ENCODE measurements around the gene PRKCA. TPM values are rescaled to one million over a fixed set of nuclear protein-coding genes. Genes with fewer than 3 reads are reported as not detected.
A peak's percentile ranks its signal among the peaks of the same experiment; 100 is the strongest.

Gene PRKCA
- total and polyA plus RNA-seq, 2 experiments from 2014 or later = 6.4 to 35.4 TPM

DNA sequence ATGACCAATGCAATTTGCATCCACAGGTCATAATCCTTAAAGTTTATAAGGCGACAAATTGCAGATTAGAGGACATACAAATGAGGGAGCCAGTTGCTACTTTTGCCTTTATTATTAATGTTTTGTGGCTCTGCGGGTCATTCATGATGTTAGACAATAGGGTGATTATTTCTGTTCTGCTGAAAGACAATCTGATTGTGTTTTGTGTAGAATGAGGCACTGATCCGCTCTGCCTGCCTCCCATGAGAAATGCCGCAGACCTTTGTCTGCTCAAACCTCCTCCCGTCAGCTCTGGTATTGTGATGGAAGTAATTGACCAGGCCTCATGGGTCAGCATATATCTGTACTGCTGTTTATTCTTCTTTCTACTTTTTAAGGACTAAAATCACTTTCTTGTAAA lies 224.9 kb downstream of the PRKCA start:
- DNase-seq (ENCODE audit: low spot score) (no peak), ATAC-seq (no peak; the same call in 2 of the 3 replicates)
- H3K4me1 Mint-ChIP-seq = peaks cover 31% of the 10 kb centered on the region
- Histone ChIP-seq H3K27me3 (ENCODE audit: insufficient read depth) (no peaks in the 10 kb centered on the region), H3K27ac (ENCODE audit: low read depth) (no peak overlapping the region), H4K20me1 (replicated peaks; ENCODE audit: insufficient read depth) (no peaks in the 10 kb centered on the region), H3K4me3 (no peak overlapping the region), H3K9me2 (ENCODE audit: insufficient read depth) (0 out of 2 replicates have a peak, but pooled peaks cover 4% of the 10 kb centered on the region), H3K4me1 (ENCODE audit: insufficient read depth) (peaks cover 9% of the 10 kb centered on the region), H3K4me2 (no peak overlapping the region), H3K79me2 (replicated peaks; ENCODE audit: insufficient read depth) (no peaks in the 10 kb centered on the region), H2AFZ (no peak overlapping the region), H3K36me3 (ENCODE audit: insufficient read depth) (no peaks in the 10 kb centered on the region), H3F3A (replicated peaks; ENCODE audit: low read depth) (no peaks in the 10 kb centered on the region)
- H3K9me3 Mint-ChIP-seq = no peaks in the 10 kb centered on the region
- no peak overlapping the region for H3K4me3 Mint-ChIP-seq
- TF ChIP-seq, protein P1, sequence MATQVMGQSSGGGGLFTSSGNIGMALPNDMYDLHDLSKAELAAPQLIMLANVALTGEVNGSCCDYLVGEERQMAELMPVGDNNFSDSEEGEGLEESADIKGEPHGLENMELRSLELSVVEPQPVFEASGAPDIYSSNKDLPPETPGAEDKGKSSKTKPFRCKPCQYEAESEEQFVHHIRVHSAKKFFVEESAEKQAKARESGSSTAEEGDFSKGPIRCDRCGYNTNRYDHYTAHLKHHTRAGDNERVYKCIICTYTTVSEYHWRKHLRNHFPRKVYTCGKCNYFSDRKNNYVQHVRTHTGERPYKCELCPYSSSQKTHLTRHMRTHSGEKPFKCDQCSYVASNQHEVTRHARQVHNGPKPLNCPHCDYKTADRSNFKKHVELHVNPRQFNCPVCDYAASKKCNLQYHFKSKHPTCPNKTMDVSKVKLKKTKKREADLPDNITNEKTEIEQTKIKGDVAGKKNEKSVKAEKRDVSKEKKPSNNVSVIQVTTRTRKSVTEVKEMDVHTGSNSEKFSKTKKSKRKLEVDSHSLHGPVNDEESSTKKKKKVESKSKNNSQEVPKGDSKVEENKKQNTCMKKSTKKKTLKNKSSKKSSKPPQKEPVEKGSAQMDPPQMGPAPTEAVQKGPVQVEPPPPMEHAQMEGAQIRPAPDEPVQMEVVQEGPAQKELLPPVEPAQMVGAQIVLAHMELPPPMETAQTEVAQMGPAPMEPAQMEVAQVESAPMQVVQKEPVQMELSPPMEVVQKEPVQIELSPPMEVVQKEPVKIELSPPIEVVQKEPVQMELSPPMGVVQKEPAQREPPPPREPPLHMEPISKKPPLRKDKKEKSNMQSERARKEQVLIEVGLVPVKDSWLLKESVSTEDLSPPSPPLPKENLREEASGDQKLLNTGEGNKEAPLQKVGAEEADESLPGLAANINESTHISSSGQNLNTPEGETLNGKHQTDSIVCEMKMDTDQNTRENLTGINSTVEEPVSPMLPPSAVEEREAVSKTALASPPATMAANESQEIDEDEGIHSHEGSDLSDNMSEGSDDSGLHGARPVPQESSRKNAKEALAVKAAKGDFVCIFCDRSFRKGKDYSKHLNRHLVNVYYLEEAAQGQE (IDR thresholded peaks at IDR 0.05; ENCODE audit: unreplicated experiment) = no peak
- TF ChIP-seq POLR2AphosphoS5 (IDR thresholded peaks at IDR 0.05; ENCODE audit: low read depth) = no peak
- TF ChIP-seq ZNF114 (CRISPR knock-in tag; IDR thresholded peaks at IDR 0.05) = no peak
- TF ChIP-seq, protein P2, sequence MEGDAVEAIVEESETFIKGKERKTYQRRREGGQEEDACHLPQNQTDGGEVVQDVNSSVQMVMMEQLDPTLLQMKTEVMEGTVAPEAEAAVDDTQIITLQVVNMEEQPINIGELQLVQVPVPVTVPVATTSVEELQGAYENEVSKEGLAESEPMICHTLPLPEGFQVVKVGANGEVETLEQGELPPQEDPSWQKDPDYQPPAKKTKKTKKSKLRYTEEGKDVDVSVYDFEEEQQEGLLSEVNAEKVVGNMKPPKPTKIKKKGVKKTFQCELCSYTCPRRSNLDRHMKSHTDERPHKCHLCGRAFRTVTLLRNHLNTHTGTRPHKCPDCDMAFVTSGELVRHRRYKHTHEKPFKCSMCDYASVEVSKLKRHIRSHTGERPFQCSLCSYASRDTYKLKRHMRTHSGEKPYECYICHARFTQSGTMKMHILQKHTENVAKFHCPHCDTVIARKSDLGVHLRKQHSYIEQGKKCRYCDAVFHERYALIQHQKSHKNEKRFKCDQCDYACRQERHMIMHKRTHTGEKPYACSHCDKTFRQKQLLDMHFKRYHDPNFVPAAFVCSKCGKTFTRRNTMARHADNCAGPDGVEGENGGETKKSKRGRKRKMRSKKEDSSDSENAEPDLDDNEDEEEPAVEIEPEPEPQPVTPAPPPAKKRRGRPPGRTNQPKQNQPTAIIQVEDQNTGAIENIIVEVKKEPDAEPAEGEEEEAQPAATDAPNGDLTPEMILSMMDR (conservative IDR thresholded peaks at IDR 0.05; ENCODE audit: low read depth in 2 of 2) = no peak
- no peak for TF ChIP-seq ZNF331 (CRISPR knock-in tag; IDR thresholded peaks at IDR 0.05; ENCODE audit: low read depth)
- TF ChIP-seq, protein P3, sequence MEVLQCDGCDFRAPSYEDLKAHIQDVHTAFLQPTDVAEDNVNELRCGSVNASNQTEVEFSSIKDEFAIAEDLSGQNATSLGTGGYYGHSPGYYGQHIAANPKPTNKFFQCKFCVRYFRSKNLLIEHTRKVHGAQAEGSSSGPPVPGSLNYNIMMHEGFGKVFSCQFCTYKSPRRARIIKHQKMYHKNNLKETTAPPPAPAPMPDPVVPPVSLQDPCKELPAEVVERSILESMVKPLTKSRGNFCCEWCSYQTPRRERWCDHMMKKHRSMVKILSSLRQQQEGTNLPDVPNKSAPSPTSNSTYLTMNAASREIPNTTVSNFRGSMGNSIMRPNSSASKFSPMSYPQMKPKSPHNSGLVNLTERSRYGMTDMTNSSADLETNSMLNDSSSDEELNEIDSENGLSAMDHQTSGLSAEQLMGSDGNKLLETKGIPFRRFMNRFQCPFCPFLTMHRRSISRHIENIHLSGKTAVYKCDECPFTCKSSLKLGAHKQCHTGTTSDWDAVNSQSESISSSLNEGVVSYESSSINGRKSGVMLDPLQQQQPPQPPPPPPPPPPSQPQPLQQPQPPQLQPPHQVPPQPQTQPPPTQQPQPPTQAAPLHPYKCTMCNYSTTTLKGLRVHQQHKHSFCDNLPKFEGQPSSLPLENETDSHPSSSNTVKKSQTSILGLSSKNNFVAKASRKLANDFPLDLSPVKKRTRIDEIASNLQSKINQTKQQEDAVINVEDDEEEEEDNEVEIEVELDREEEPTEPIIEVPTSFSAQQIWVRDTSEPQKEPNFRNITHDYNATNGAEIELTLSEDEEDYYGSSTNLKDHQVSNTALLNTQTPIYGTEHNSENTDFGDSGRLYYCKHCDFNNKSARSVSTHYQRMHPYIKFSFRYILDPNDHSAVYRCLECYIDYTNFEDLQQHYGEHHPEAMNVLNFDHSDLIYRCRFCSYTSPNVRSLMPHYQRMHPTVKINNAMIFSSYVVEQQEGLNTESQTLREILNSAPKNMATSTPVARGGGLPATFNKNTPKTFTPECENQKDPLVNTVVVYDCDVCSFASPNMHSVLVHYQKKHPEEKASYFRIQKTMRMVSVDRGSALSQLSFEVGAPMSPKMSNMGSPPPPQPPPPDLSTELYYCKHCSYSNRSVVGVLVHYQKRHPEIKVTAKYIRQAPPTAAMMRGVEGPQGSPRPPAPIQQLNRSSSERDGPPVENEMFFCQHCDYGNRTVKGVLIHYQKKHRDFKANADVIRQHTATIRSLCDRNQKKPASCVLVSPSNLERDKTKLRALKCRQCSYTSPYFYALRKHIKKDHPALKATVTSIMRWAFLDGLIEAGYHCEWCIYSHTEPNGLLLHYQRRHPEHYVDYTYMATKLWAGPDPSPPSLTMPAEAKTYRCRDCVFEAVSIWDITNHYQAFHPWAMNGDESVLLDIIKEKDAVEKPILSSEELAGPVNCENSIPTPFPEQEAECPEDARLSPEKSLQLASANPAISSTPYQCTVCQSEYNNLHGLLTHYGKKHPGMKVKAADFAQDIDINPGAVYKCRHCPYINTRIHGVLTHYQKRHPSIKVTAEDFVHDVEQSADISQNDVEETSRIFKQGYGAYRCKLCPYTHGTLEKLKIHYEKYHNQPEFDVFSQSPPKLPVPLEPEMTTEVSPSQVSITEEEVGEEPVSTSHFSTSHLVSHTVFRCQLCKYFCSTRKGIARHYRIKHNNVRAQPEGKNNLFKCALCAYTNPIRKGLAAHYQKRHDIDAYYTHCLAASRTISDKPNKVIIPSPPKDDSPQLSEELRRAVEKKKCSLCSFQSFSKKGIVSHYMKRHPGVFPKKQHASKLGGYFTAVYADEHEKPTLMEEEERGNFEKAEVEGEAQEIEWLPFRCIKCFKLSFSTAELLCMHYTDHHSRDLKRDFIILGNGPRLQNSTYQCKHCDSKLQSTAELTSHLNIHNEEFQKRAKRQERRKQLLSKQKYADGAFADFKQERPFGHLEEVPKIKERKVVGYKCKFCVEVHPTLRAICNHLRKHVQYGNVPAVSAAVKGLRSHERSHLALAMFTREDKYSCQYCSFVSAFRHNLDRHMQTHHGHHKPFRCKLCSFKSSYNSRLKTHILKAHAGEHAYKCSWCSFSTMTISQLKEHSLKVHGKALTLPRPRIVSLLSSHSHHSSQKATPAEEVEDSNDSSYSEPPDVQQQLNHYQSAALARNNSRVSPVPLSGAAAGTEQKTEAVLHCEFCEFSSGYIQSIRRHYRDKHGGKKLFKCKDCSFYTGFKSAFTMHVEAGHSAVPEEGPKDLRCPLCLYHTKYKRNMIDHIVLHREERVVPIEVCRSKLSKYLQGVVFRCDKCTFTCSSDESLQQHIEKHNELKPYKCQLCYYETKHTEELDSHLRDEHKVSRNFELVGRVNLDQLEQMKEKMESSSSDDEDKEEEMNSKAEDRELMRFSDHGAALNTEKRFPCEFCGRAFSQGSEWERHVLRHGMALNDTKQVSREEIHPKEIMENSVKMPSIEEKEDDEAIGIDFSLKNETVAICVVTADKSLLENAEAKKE (CRISPR knock-in tag; IDR thresholded peaks at IDR 0.05) = no peak
- TF ChIP-seq JUNB (IDR thresholded peaks at IDR 0.05; ENCODE audit: unreplicated experiment) = no peak
- 0 out of 2 replicates have a peak overlapping the region, but pooled peaks have one; percentile 41 for H3K27ac Mint-ChIP-seq
- peaks cover 5% of the 10 kb centered on the region for H3K27me3 Mint-ChIP-seq (ENCODE audit: insufficient read depth, low read depth, poor library complexity)
- no peaks in the 10 kb centered on the region for H3K36me3 Mint-ChIP-seq (ENCODE audit: low read depth)
